Neural cell (in vitro differentiated cells): ENCODE measurements around the gene PLEKHA8.

Experiments used
- CTCF ChIP-seq: fragments of 450-650 bp; IDR thresholded peaks from 2 replicates; pipeline ENCODE4 v1.5.1; 2014; ENCODE audit warnings: antibody characterized with exemption, mild to moderate bottlenecking, moderate library complexity; ENCODE audit not compliant: poor library complexity, severe bottlenecking
- EP300 ChIP-seq: fragments of 450-650 bp; conservative IDR thresholded peaks from 2 replicates; pipeline ENCODE4 v1.6.1; 2014; ENCODE audit warnings: antibody characterized with exemption, mild to moderate bottlenecking, moderate library complexity; ENCODE audit not compliant: poor library complexity, severe bottlenecking
- RAD21 ChIP-seq: fragments of 450-650 bp; conservative IDR thresholded peaks from 2 replicates; pipeline ENCODE4 v1.6.1; 2014; ENCODE audit warnings: antibody characterized with exemption, mild to moderate bottlenecking, moderate library complexity

DNA sequence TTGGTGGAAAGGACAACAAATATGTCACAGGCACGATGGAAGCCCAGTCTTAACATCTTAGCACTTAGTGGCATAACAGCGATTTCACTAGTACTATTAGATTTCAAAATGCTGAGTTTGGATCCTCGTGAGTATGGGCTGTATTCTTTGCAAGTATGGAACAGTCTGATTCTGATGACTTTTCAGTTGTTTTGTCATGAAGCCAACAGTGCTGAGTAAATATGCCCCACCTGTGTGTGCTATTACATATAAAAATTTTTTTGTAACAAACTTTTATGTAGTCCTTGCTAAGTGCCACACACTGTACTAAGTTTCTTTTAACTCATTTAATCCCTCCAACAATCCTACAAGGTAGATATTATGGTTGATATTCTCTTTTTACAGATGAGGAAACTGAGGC lies 137.4 kb downstream of the PLEKHA8 start:
- TF ChIP-seq CTCF (no peak), EP300 (no peak), RAD21 (no peak)
